OCI-M1 (cell line): ENCODE results near the gene PLEKHJ1.

Experiments
- DNase-seq: peaks from one replicate; lab custom pipeline; 2025; lab: John Stamatoyannopoulos, UW

Gene PLEKHJ1

DNA sequence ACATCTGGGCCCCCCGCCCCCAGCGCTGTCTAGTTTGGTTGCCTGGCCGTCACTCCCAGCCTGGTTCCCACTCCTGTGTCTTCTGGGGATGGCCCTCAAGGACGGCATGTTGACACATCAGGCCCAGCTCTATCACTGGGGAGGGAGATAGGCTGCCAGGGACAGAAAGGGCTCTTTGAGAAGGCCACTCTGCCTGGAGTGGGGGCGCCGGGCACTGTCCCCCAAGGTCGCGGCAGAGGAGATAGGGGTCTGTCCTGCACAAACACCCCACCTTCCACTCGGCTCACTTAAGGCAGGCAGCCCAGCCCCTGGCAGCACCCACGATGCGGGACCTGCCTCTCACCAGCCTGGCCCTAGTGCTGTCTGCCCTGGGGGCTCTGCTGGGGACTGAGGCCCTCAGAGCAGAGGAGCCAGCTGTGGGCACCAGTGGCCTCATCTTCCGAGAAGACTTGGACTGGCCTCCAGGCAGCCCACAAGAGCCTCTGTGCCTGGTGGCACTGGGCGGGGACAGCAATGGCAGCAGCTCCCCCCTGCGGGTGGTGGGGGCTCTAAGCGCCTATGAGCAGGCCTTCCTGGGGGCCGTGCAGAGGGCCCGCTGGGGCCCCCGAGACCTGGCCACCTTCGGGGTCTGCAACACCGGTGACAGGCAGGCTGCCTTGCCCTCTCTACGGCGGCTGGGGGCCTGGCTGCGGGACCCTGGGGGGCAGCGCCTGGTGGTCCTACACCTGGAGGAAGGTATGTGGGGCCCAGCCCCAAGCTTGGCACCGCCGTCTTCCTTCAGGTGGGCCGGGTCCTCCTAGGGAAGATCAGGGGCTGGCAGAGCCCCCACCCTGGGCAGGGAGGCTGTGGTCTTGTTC, 13.1 kb upstream of the PLEKHJ1 start, which contains the start of gene AMH:
Gene AMH, plus strand, starts transcription at position 314 of the 857 bp plus-strand sequence. Its CDS starts 10 bp downstream, at position 324.
- DNase-seq, result no peak

DNA sequence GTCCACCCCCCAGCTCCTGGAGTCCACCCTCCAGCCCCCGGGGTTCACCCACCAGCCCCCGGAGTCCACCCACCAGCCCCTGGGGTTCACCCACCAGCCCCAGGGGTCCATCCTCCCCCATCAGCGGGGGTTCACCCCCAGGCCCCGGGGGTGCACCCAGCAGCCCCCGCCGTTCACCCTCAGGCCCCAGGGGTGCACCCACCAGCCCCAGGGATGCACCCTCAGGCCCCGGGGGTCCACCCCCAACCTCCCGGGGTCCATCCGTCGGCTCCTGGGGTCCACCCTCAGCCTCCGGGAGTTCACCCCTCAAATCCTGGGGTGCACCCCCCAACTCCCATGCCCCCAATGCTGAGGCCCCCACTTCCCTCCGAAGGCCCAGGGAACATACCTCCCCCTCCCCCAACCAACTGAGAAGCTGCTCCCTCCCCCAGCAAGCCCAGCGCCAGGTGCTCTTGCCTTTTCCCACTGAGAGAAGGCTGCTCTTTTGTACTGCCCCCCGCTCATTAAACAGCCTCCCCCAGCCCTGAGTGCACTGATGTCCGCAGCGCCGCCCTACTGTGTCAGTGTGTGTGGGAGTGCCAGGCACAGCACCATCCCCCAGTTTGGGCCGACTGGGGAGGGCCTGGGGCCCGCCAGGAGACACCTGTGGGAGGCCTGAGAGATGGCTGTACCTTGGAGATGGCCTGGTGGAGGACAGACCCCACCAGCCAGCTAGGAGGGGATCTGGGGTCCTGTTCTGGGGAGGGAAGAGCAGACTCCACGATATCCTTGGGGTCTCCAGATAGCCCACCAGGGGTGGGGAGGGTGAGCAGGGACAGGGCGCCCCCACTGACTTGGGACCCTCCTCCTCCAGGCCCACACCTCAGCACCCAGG, 12.2 kb upstream of the PLEKHJ1 start:
- no peak for DNase-seq

DNA sequence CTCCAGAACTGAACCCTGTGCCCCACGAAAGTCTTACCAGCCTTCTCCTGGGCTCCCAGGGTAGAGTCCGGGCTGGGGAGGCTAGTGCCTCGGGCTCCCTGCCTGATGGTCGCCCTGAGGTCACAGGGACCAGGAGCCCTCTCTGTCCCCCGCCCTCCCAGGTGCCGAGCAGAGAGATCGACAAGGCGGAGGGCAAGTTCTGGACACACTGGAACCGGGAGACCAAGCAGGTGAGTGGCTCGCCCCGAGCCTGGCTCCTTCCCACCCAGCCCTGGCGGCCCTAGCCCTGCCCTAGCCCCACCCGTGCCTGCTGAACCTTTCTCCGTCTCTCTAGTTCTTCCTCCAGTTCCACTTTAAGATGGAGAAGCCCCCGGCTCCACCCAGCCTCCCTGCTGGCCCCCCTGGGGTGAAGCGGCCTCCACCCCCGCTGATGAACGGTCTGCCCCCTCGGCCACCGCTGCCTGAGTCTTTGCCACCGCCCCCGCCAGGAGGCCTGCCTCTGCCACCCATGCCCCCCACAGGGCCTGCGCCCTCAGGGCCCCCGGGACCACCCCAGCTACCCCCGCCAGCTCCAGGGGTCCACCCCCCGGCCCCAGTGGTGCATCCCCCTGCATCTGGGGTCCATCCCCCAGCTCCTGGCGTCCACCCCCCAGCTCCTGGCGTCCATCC, 11.4 kb upstream of the PLEKHJ1 start:
- DNase-seq, result no peak

DNA sequence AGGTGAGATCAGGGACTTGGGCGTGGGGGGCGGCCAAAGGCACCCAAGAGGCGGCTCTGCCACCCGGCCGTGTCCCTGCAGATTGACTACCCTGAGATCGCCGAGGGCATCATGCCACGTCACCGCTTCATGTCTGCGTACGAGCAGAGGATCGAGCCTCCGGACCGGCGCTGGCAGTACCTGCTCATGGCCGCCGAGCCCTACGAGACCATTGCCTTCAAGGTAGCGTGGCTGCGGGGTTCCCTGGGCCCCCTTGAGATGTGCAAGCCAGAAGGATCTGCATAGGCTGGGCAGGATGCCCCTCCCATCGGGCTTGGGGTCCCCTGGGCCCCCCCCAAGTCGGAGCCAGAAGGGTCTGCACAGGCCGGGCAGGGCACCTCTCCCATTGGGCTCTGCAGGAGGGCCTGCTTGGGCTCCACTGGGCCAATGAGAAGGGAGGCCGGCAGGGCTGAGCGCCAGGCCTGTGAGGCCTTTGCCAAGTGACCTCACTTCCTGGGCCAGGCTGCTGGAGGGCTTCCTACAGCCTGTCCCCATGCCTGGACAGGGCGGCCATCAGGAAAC, 10.8 kb upstream of the PLEKHJ1 start:
- no peak for DNase-seq

DNA sequence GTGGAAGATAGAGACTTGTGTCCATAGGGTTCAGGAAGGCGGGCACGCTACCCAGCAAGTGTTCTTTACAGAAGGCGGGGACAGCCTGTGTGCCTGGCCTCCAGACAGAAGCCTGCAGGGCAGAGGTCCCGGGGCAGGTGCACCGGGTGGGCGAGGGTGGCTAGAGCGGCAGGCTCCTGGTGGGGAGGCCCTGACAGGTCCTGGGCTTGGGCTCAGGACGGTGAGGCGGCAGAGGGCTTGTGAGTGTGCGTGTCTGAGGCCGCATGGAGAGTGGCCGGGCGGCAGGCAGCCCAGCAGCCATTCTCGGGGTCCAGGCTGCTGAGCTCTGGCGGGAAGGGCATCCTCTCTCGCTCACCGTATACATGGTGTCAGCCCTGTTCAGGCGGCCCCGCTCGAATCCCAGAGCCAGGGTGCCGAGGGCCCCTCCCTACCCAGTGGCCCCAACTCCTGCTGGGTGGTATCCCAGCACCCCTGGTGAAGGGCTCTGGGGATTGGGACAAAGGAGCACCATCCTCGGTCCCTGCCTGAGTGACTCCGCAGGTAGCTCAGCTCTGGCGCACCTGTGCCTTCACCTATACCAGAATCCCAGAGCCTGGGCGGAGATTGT, 10.0 kb upstream of the PLEKHJ1 start:
- DNase-seq, result no peak

DNA sequence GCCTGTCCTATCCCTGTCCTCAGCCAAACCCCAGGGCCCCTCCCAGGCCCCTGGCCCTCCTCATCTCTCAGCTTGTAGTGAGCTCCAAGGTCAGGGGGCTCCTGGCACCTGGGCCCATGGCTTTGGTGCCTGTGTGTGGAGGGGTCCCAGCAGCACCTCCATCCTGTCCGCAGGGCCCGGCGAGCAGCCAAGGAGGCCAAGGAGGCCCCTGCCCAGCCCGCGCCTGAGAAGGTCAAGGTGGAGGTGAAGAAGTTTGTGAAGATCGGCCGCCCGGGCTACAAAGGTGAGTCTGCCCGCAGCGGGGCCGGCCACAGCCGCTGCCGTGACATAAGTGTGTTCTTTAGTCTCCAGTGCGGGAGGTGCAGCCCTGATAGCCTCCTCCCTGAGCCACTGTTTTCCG, 9.1 kb upstream of the PLEKHJ1 start:
- DNase-seq, result no peak

DNA sequence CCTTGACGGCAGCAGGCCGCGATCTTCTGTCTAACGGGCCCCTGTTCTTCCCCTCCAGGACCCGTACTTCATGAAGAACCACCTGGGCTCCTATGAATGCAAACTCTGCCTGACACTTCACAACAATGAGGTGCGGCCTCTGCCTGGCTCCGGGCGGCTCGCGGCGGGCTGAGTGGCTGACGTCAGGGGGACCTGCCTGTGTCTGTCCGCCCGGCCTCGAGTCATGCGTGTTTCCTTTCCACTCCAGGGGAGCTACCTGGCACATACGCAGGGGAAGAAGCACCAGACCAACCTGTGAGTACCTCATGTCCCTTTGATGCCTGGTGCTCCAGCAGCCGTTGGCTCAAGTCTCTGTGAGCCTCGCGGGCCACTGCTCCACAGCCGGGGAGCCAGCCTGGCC, 8.4 kb upstream of the PLEKHJ1 start:
- DNase-seq, result no peak

DNA sequence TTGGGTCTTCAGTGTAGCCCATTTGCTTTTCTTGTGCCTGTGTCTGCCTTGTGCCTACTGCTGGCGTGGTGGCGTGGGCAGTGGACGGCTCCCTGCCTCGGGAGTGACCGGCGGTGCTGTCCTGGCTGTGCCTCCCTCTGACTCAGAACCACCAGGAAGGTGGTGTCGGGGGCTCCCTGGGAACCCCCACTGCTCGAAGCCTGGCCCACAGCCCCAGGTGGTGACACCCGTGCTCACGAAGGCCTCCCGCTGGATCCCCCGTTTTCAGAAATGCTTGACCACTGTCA, 7.9 kb upstream of the PLEKHJ1 start:
- no peak for DNase-seq

DNA sequence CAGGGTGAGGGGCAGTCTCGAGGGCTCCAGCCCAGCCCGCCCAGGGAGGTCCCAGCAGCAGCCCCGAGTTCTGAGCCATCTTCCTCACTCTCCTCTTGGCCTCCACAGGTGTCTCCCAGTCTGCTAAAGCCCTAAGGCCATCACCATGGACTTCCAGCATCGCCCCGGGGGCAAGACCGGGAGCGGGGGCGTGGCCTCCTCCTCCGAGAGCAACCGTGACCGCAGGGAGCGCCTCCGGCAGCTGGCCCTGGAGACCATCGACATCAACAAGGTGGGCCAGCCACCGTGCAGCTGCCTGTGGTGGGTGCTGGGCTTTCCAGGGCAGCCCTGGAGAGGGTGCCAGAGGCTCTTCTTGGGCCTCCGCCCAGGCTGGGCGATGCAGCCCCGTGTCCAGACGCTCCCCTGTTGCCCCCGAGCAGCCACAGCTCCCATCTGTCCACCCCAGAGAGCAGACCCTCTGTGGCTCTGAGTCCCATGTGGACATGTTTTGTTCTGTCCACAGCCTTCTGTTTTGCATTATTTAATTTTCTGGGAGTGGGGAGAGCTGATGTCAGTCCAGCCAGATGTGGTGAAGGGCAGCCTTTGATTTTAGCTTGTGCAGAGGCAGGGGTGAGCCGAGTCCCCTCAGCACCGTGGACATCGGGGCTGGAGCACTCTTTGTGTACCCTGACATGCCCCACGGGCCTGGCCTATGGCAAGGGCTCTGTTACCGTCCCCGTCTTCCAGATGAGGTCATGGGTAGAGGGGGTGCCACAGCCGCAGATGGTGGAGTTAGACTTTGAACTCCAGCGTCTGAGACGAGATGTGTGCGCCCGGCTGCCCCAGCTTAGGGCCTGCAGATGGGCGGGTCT, 7.4 kb upstream of the PLEKHJ1 start:
- no peak for DNase-seq

DNA sequence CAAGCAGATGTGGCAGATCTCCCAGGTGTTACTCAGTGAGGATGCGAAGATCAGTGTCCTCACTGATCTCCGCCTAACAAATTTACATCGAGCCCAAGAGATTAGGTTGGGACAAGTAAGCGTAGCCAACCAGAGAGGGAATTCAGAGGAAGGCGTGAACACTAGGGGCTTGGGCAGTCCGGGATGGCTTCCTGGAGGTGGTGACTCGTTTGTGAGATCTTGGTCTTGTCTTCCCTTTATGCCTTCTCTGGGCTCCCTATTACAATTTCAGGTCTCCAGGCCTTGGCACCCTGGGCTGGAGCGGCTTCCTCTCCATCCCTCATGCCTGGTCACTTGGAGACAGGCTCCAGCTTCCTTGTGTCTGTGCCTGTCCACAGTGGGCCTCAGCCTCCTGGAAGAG, 6.7 kb upstream of the PLEKHJ1 start:
- DNase-seq, result no peak

DNA sequence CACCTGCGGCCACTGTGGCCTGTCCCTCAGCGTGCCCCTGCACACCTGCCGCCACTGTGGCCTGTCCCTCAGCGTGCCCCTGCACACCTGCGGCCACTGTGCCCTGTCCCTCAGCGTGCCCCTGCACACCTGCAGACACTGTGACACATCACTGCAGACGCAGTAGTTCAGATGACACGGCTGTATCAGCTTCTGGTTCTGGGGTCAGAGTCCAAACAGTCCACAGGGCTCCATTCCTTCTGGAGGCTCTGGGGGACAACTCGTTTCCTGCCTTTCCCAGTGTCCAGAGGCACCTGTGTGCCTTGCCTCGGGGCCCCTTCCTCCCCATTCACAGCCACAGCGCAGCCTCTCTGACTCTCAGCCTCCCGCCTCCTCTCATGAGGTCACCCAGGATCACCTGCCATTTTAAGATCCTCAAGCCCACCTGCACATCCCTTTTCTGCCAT, 6.0 kb upstream of the PLEKHJ1 start:
- DNase-seq, result no peak

DNA sequence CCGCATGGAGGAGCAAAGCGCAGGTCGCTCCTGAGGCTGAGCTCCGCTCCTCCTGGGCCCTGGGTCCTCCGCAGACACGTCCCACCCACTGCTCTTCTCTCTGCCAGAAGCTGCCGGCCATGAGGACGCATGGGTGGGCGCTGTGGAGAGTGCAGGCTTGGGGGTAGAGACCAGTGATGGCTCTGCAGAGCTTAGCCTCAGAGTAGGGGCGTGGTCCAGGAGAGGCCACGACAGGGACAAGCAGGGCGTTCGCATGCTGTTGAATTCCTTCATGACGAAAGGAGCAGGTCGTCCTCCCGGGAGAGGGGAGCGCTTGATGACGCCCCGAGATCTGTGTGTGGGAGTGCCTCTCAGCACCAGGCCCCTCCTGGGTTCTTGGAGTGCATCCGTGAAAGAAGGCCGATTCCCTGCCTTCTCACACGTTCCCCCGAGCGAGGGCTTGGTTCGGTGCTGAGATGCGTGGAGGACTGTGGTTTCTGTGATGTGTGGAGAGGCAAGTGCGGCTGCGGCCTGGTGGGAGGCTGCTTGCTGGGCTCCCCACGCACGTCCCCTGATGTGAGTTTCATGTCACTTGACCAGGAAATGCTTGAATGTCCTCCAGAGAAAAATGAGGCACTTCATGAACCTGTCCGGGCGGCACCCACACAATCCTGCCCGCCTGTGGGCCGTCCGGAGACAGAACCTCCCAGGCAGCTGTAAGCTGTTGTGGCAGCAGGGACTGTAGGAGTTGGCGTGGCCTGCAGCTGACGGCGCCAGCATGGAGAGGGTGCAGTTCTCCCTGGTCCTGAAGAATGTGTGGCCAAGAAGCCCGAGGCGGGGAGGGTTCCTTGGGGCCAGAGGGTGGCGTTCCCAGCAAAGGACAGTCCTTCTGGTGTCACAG, 5.0 kb upstream of the PLEKHJ1 start:
- DNase-seq, result no peak

DNA sequence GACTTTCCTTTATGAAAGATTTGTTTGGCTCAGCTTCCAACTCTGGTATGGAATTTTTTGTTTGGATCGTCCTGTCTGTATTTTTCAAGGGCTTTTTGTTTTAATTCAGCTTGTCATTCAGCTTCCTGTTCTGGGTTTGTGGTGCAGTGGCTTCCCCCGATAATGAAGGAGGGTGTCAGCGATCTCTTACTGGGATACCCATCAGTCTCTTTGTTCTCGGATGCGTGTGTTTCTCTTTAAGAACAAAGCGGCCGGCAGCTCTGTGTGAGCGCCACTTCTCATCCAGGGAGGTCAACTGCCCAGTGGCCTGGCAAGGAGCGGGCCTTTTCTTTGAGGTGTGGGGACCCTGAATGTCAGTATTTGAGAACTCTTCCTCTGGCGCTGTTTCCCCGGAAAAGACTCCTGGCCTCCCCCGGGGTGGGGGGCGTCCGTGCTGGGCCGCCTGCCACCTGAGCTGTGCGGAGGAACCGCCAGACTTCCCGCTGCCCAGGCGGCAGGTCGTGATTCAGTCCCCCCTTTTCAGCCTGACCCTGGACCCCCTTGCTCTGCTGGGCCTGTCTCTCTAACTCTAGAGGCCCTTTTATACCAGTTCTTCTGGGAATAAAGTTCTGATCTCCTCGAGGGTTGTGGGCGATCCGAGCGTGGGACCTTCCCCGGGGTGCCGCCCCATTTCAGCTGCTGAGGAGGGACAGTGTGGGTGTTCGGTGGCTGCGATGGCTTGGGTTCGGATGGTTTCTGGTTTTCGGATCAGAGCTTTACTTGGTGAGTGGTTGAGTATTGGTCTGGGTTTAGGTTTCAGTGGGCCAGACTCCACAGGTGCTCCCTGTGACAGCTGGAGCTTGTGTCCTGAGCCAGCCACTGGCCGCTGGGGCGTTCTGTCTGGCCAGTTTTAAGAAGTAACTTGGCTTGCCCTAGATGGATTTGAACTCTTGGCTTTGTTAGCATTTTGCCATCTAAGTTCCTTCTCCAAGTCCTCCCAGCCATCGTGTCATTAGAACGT, 3.9 kb upstream of the PLEKHJ1 start:
- DNase-seq, result peak; percentile 70

DNA sequence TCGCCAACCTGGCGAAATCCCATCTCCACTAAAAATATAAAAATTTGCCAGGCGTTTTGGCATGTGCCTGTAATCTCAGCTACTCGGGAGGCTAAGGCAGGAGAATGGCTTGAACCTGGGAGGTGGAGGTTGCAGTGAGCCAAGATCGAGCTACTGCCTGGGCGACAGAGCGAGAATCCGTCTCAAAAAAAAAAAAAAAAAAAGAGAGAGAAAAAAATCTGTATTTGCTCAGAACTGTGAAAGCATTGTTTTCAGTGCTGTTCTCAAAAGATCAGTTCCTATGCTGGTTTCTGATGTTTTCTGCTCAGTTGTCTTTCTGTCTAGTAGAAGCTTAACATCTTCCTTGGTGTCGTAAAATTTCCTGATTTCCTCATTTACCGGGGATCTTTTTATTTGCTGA, 3.0 kb upstream of the PLEKHJ1 start:
- peak; percentile 38 for DNase-seq

DNA sequence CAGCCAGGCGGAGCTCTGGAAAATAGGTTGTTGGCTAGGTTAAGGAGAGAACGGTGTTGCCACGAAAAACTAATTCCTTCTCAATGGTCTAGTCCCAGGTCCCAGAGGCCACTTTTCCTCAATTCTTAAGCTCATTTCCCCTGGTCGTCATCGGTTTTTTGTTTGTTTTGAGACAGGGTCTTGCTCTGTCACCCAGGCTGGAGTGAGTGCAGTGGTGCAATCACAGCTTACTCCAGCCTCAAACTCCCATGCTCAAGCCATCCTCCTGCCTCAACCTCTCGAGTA, 1.7 kb upstream of the PLEKHJ1 start:
- no peak for DNase-seq

DNA sequence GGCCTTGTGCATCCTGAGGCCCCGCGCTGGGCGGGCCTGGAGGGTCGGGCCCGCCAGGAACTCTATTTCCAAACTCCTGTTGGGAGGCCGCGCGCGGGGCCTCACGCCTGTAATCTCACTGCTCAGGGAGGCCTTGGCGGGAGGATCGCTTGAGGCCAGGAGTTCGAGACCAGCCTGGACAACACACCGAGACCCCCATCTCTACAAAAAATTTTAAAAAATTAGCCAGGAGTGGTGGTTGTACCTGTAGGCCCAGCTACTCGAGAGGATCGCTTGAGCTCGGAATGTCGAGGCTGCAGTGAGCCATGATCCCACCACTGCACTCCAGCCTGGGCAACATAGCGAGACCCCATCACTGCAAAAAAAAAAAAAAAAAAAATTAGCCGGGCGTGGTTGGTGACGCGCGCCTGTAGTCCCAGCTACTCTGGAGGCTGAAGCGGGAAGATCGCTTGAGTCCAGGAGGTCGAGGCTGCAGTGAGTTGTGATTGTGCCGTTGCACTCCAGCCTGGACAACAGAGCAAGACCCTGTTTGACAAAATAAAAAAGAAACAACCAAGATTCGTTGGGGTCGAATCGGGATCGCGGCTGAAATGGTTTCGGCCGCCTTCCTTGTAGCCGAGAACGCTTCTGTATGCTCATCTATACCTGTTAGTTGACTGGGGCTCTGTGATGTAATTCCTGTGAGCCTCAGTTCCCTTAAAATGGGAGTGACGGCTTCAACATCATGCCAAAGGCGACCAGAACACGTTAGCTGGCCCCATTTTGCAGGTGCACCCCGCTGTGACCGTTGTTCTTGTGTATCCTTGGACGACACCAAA, 1.1 kb upstream of the PLEKHJ1 start:
- no peak for DNase-seq

DNA sequence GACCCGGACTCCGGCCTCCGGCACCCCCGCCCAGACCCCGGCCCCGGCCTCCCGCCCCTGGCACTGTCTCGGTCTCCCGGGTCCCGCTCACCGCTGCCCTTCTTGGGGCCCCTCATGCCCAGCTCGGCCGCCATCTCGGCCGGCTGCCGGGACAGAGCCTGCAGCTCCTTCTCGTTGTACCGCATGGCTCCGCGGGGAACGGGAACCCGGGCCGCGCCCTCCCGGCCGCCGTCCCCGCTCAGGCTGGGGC, 140 bp downstream of the PLEKHJ1 start:
- no peak for DNase-seq

DNA sequence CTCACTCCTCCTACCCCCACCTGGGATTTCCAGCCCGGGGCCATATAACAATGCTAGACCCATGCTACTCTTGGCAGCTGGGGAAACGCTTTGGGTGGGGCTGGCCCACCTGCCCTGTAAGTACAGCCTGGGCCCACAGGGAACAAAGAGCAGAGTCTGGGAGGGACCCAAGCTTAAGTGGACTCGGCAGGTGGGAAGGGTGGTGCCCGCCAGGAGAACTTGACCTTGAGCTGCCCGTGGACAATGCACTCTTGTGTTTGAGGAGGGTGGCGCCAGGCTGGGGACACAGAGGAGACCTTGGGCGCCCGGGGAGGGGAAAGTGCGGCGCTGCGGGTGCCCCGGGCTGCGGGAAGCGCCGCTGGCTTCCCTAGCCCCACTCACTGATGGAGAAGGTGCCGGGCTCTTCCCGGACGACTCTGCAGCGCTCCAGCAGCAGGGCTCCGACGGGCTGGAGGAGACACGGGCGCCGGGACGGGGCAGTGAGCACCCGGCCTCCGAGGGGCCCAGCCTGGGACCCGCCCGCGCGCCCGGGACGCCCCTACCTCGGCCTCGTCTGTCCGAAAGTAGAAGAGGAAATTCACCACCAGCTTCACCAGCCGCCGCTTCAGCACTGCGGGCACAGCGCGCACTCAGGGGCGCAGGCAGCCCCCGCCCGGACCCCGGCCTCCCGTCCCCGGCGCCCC, 607 bp downstream of the PLEKHJ1 start:
- peak; percentile 9 for DNase-seq
